NCI-H2196 treated with DMSO at 0.1 percent for 48 hours (cell line): ENCODE measurements around the gene FZR1.
A peak's percentile ranks its signal among the peaks of the same experiment; 100 is the strongest.
"Not testable (repeated sequence)": the region's sequence is repeated elsewhere in the genome, so short reads cannot be mapped to it uniquely, and the experiment has no call there.

Experiments used
- DNase-seq: peaks from one replicate; lab custom pipeline; 2025; ENCODE audit not compliant: unreplicated experiment; lab: John Stamatoyannopoulos, UW

FZR1 gene

GRCh38 chr19:3570606-3571011 is 64.5 kb downstream of the FZR1 start:
- DNase-seq: no peak

- peak; percentile 98 for DNase-seq
Observed at GRCh38 chr19:3572132-3572854, 66.2 kb downstream of the FZR1 start.

DNA sequence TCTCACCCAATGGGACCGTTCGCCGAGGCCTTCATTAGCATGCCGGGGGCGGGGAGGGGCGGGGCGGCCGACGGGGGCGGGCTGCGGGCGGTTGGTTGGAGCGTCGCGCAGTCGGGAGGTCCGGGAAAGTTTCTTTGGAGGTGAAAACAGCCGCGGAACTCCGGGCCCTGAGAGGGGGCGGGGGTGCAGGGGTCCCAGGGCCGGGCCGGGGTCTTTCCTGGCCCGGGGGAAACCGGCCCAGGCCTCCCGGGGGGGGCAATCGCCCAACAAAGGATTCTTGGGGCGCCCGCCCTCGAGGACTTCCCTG is 66.7 kb downstream of the FZR1 start, which contains the start of gene HMG20B:
Gene HMG20B, plus strand, starts transcription at position 90 of the 307 bp plus-strand sequence. CDS start 366 bp downstream, outside the sequence.
- DNase-seq: no peak

GRCh38 chr19:3573162-3573857 is 67.2 kb downstream of the FZR1 start:
- DNase-seq: no peak

DNA sequence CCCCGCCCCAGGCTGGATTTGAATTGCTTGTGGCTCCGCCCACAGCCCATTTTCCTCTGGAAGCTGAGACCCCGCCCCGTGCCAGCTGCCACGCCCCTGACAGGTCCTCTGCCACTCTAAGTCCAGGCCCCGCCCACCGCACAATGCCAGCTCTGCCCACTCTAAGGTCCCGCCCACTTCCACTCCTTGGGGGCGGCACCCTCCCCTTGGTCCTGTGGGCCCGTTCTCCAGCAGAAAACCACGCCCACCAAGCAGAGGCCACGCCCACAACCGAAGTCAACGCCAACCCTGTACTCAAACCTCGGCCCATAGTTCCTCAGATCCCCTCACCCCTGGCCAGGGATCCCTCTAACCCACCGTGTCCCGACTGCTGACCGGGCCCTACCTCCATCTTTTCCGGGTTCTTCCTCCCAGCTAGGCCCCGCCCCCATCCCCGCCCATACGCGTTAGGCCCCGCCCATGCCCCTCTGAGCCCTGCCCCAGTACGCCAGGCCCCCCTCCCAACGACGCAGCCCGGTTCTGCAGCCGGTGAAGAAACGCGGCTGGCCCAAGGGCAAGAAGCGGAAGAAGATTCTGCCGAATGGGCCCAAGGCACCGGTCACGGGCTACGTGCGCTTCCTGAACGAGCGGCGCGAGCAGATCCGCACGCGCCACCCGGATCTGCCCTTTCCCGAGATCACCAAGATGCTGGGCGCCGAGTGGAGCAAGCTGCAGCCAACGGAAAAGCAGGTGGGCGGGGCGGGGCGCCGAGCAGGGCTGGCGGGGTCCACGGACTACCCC is 67.9 kb downstream of the FZR1 start:
- DNase-seq: peak; percentile 86

GRCh38 chr19:3575260-3575741 is 69.2 kb downstream of the FZR1 start:
- no peak for DNase-seq

DNA sequence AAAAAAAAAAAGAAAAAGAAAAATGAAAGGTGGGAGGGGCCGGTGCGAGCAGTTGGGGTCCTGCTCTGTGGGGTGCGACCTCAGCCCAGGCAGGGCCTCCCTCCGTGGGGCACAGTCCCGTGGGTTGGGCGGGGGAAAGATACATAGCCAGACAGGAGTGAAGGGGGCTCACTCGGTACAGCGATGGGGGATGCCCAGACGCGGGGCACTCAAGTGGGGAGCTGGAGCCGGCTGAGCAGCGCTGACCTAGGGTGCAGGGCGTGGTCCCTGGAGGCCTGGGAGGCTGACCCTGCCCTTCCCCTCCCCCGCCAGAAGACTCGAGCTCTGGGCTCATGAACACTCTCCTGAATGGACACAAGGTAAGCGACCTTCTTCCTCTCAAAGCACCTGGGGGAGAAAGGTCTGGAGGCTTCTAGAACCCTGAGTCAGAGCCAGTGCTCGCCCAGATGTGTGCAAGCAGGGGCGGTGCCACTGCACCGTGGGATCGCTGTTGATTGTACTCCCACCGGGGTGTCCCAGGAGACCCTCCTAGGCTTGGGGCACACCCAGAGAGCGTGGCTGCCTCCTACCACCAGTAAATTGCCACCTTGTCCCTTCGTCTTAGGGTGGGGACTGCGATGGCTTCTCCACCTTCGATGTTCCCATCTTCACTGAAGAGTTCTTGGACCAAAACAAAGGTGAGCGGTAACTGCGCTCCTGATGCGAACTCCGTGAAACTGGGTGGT is 70.0 kb downstream of the FZR1 start:
- no peak for DNase-seq

DNA sequence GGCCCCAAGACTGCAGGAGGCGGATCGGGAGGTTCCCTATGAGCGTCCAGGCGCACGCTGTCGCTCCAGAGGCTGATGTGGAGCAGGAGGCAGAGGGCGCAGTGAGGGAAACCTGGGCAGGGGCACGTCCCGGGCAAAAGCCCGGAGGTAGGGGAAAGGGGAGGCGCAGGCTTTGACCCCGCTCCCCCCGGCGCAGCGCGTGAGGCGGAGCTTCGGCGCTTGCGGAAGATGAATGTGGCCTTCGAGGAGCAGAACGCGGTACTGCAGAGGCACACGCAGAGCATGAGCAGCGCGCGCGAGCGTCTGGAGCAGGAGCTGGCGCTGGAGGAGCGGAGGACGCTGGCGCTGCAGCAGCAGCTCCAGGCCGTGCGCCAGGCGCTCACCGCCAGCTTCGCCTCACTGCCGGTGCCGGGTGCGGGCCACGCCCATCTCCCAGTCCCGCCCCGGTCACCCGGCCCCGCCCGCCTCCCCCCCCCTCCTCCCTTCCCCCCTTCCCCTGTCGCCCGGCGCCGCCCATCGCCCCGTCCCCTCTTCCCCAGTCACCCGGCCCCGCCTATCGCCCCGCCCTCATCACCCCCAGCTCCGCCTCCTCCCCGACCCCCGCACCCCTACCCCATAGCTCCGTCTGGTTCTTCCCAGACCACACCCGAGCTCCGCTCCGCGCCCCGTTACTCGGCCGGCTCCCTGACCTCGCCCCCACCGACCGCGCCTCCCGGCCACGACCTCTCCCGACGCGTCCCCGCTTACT is 70.8 kb downstream of the FZR1 start:
- no peak for DNase-seq

DNA sequence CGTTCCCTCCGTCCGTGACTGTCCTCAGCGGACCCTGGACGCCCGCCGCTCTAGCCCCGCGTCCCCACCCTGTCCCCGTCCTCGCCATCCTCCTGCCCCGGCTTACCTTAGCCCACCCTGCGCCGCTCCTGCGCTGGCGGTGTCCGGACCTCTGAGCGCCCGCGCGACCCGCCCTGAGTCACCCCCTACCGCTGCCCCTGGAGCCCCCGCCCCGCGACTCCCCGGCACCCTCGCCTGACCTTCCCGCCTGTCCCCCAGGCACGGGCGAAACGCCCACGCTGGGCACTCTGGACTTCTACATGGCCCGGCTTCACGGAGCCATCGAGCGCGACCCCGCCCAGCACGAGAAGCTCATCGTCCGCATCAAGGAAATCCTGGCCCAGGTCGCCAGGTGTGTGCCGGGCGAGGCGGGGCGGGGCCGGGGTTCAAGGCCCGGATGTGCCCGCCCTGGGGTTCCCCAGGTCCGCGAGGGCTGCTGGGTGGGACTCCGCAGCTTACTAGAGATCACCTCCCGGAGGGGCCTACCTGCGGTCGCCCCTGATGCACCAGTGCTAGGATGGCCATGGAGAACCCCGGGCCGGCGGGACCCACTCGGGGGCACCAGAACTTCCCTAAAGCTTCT is 71.7 kb downstream of the FZR1 start:
- DNase-seq: no peak

DNA sequence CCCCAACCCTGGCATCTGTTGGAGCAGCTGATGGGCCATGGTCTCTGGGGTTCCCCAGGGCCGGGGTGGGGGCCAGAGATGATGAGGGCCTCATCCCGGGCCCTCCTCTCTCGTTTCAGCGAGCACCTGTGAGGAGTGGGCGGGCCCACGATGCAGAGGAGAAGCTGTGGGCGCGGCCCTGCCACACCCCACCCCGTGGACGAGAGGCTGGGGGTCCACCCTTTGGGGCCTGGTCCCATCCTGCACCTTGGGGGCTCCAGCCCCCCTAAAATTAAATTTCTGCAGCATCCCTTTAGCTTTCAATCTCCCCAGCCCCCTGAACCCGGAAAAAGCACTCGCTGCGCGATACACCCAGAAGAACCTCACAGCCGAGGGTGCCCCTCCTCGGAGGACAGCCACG is 72.3 kb downstream of the FZR1 start:
- DNase-seq: no peak

DNA sequence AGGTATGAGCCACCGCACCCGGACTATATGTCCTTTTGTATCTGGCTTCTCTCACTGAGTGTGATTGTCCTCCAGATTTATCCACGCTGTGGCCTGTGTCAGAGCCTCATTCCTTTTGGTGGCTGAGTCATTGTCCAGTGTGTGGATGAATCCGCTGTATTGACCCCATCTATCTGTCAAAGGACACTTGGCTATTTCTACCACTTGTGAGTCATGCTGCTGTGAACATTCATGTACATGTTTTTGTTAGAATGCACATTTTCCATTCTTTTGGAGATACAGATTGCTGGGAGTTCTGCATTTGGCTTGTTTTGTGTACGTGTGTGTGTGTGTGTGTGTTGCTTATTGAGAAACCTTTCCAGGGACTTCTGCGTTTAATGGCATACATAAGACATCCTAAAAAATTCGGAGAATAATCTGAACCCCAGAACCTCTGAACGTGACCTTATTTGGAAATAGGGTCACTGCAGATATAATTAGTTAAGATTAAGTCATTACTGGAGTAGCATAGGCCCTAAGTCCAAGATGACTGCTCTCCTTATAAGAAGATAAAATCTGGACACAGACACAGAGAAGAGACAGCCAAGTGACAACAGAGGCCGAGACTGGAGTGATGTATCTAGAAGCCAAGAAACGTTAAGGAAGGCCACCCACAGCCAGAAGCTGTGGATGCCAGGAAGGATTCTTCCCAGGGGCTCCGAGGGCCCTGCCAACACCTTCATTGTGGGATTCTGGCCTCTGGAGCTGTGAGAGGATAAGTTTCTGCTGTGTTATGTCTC is 74.2 kb downstream of the FZR1 start:
- no peak for DNase-seq

DNA sequence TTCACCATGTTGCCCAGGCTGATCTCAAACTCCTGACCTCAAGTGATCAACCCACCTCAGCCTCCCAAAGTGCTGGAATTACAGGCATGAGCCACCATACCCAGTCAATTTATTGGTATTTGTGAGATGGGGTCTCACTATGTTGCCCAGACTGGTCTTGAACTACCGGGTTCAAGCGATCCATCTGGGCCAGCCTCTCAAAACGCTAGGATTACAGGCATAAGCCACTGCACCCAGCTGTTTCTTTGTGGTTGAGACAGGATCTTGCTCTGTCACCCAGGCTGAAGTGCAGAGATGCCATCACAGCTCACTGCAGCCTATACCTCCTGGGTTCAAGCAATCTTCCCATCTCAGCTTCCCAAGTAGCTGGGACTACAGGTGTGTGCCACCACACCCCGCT is 75.7 kb downstream of the FZR1 start:
- not testable (repeated sequence) for DNase-seq

GRCh38 chr19:3584036-3584802 is 78.1 kb downstream of the FZR1 start:
- not testable (repeated sequence) for DNase-seq

DNA sequence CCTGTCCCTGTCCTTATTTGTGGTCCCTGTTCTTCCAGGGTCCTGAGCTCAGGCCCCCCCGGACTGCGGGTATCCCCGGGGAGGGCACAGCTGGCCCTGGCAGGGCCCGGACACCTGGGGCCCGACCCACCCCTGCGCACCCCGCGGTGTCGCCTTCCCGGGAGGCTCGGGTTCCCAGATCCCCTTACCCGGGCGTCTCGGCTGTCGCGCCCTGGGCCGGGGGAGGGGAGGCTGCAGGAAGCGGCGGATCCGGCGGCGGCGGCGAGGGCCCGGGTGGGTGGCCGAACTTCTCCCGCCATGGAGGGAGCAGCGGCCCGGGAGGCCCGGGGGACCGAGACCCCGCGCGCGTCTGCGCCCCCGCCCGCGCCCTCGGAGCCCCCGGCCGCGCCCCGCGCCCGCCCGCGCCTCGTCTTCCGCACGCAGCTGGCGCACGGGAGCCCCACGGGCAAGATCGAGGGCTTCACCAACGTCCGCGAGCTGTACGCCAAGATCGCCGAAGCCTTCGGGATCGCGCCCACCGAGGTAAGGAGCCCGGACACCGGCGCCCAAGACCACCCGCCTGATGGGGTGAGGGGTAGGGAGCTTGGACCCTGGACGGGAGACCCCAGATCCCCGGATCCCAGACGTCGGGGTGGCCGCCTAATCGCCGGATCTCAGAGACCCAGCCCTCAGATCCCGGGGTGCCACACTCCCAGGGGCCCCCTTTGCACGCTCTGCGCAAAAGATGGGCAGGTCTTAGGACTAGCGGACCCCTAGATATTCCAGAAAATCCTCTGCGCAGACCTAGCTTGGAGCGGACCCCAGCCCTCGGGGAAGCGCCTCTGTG is 79.4 kb downstream of the FZR1 start, which contains the start of gene GIPC3:
Gene GIPC3, plus strand, starts transcription at position 178 of the 826 bp plus-strand sequence. Its CDS starts 120 bp downstream, at position 298.
- DNase-seq: no peak

GRCh38 chr19:3586127-3586626 is 80.1 kb downstream of the FZR1 start:
- no peak for DNase-seq

- no peak for DNase-seq
Observed at GRCh38 chr19:3586707-3587346, 80.7 kb downstream of the FZR1 start.
